NCI-H460 (cell line): ENCODE data around the gene ZNF330. TPM values are rescaled to one million over a fixed set of nuclear protein-coding genes. Genes with fewer than 3 reads are reported as not detected.

Experiments
- total RNA-seq: library from RNA; depleted of rRNA; stranded (reverse); fragments of >200 nt; shearing (Covaris generic); gene quantifications from 2 replicates; pipeline ENCODE4 v1.2.3, GENCODE V29; 2014; rRNA removed

ZNF330 gene
- total RNA-seq, 1 experiment from 2014 or later = 36.0 TPM

Other genes with a start within 250 kb of the ZNF330 start
- 0.35 and 0.40 TPM in 2 replicates for gene RNF150, start 87.4 kb upstream of the ZNF330 start, total RNA-seq